ENCODE data around the gene FST. TPM values are rescaled to one million over a fixed set of nuclear protein-coding genes. Genes with fewer than 3 reads are reported as not detected.
A peak's percentile ranks its signal among the peaks of the same experiment; 100 is the strongest.

The FST gene
- total and polyA plus RNA-seq, 2 of the 13 experiments (the other 11 are each of a cell fraction or from before 2014, with no cell fraction given) = 38.6 to 136 TPM

GRCh38 chr5:53476531-53477480 is 3.6 kb upstream of the FST start (continued):
- TF ChIP-seq ZSCAN22 (CRISPR knock-in tag; IDR thresholded peaks at IDR 0.05) = peak; percentile 27; the same call in 1 of the 2 replicates
- TF ChIP-seq ZNF138 (CRISPR knock-in tag; IDR thresholded peaks at IDR 0.05; ENCODE audit: low read depth) = peak; percentile 68; the same call in 1 of the 2 replicates
- peak; percentile 98 for TF ChIP-seq THRA (CRISPR knock-in tag; IDR thresholded peaks at IDR 0.05; ENCODE audit: borderline replicate concordance)
- TF ChIP-seq ZNF597 (CRISPR knock-in tag; IDR thresholded peaks at IDR 0.05) = no peak
- peak; percentile 83; the same call in 1 of the 2 replicates for TF ChIP-seq ZMYM3 (CRISPR knock-in tag; IDR thresholded peaks at IDR 0.05)
- TF ChIP-seq TEAD2 (CRISPR knock-in tag; IDR thresholded peaks at IDR 0.05) = no peak
- 0 out of 2 replicates have a peak, but pooled peaks have one; percentile 71 for TF ChIP-seq ZNF619 (CRISPR knock-in tag; IDR thresholded peaks at IDR 0.05)
- peak; percentile 84; the same call in 1 of the 2 replicates for TF ChIP-seq ZNF431 (CRISPR knock-in tag; IDR thresholded peaks at IDR 0.05; ENCODE audit: borderline replicate concordance, low read depth)
- peak; percentile 89 for TF ChIP-seq MIER2 (CRISPR knock-in tag; IDR thresholded peaks at IDR 0.05)
- TF ChIP-seq SIN3B (IDR thresholded peaks at IDR 0.05; ENCODE audit: low read length) = no peak
- TF ChIP-seq U2AF1 (optimal IDR thresholded peaks at IDR 0.05; ENCODE audit: low read depth, low read length) = no peak
- TF ChIP-seq IKZF5 (CRISPR knock-in tag; IDR thresholded peaks at IDR 0.05) = peak; percentile 98
- TF ChIP-seq, protein P1, sequence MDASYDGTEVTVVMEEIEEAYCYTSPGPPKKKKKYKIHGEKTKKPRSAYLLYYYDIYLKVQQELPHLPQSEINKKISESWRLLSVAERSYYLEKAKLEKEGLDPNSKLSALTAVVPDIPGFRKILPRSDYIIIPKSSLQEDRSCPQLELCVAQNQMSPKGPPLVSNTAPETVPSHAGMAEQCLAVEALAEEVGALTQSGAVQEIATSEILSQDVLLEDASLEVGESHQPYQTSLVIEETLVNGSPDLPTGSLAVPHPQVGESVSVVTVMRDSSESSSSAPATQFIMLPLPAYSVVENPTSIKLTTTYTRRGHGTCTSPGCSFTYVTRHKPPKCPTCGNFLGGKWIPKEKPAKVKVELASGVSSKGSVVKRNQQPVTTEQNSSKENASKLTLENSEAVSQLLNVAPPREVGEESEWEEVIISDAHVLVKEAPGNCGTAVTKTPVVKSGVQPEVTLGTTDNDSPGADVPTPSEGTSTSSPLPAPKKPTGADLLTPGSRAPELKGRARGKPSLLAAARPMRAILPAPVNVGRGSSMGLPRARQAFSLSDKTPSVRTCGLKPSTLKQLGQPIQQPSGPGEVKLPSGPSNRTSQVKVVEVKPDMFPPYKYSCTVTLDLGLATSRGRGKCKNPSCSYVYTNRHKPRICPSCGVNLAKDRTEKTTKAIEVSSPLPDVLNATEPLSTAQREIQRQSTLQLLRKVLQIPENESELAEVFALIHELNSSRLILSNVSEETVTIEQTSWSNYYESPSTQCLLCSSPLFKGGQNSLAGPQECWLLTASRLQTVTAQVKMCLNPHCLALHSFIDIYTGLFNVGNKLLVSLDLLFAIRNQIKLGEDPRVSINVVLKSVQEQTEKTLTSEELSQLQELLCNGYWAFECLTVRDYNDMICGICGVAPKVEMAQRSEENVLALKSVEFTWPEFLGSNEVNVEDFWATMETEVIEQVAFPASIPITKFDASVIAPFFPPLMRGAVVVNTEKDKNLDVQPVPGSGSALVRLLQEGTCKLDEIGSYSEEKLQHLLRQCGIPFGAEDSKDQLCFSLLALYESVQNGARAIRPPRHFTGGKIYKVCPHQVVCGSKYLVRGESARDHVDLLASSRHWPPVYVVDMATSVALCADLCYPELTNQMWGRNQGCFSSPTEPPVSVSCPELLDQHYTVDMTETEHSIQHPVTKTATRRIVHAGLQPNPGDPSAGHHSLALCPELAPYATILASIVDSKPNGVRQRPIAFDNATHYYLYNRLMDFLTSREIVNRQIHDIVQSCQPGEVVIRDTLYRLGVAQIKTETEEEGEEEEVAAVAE (CRISPR knock-in tag; IDR thresholded peaks at IDR 0.05; ENCODE audit: borderline replicate concordance) = peak; percentile 93
- TF ChIP-seq PITX1 (CRISPR knock-in tag; IDR thresholded peaks at IDR 0.05) = peak; percentile 99
- TF ChIP-seq TSC22D2 (CRISPR knock-in tag; IDR thresholded peaks at IDR 0.05; ENCODE audit: borderline replicate concordance) = 0 out of 2 replicates have a peak, but pooled peaks have one; percentile 61
- peak; percentile 85 for TF ChIP-seq ATF1 (CRISPR knock-in tag; IDR thresholded peaks at IDR 0.05)
- no peak for TF ChIP-seq ZNF569 (CRISPR knock-in tag; IDR thresholded peaks at IDR 0.05; ENCODE audit: borderline replicate concordance)
- no peak for TF ChIP-seq ZNF839 (CRISPR knock-in tag; IDR thresholded peaks at IDR 0.05; ENCODE audit: borderline replicate concordance)
- no peak for TF ChIP-seq ZNF383 (CRISPR knock-in tag; IDR thresholded peaks at IDR 0.05; ENCODE audit: borderline replicate concordance)
- peak; percentile 79; the same call in 1 of the 2 replicates for TF ChIP-seq ZBTB7B (CRISPR knock-in tag; IDR thresholded peaks at IDR 0.05)

All from HepG2 (cell line).